GM12873 (cell line): ENCODE data around the gene PLEKHA8.

Experiments used
- CTCF ChIP-seq: IDR thresholded peaks from 2 replicates; pipeline ENCODE4 v1.5.1; 2012; ENCODE audit warnings: low read depth, mild to moderate bottlenecking, moderate library complexity, low read length, control low read depth; ENCODE audit not compliant: insufficient read depth; ENCODE audit errors: missing control alignments

The PLEKHA8 gene

GRCh38 chr7:30086529-30086928 lies 58.3 kb downstream of the PLEKHA8 start:
- TF ChIP-seq CTCF = no peak

- no peak for TF ChIP-seq CTCF
Measured at GRCh38 chr7:30087371-30087770, 59.2 kb downstream of the PLEKHA8 start.

- TF ChIP-seq CTCF = no peak
Measured at GRCh38 chr7:30088362-30088761, 60.1 kb downstream of the PLEKHA8 start.

GRCh38 chr7:30090111-30090510 lies 61.9 kb downstream of the PLEKHA8 start:
- TF ChIP-seq CTCF = no peak

GRCh38 chr7:30091491-30091912 lies 63.3 kb downstream of the PLEKHA8 start:
- no peak for TF ChIP-seq CTCF

GRCh38 chr7:30091987-30092386 lies 63.8 kb downstream of the PLEKHA8 start:
- TF ChIP-seq CTCF = no peak

- TF ChIP-seq CTCF = no peak
Measured at GRCh38 chr7:30093420-30093952, 65.3 kb downstream of the PLEKHA8 start.

GRCh38 chr7:30102281-30102680 lies 74.1 kb downstream of the PLEKHA8 start:
- no peak for TF ChIP-seq CTCF
